ENCODE measurements around the gene GPS1. TPM values are rescaled to one million over a fixed set of nuclear protein-coding genes. Genes with fewer than 3 reads are reported as not detected.

GPS1 gene
- polyA plus RNA-seq, 1 of the 3 experiments (the other 2 are of a cell fraction) = 264 TPM

GRCh38 chr17:82028246-82028645, 23.5 kb upstream of the GPS1 start:
- ChIA-PET CTCF (interaction anchor here (1.3 to 35.7 kb wide), 8 partner anchors 8 to 127 kb away, joined by 3 to 1216 read pairs (median 16); partner anchors contain the start of genes CENPX, DCXR, FASN and LRRC45), POLR2A (interaction anchor here (1.4 kb wide), 1 partner anchor 9 kb away, joined by 3 read pairs; the partner anchor contains the start of gene DCXR)
- H3K27me3 ChIP-seq (ENCODE audit: insufficient read depth) = no peaks in the 10 kb centered on the region
- no peak overlapping the region for H3K4me2 ChIP-seq
- no peak overlapping the region for H3K9ac ChIP-seq
- TF ChIP-seq FOXM1 (IDR thresholded peaks at IDR 0.05; ENCODE audit: low read depth) (no peak), USF2 (IDR thresholded peaks at IDR 0.05; ENCODE audit: borderline replicate concordance, low read depth, low read length) (no peak), CHD2 (IDR thresholded peaks at IDR 0.05; ENCODE audit: low read length, partially characterized antibody) (no peak), NFIC (IDR thresholded peaks at IDR 0.05; ENCODE audit: borderline replicate concordance) (no peak), PBX3 (IDR thresholded peaks at IDR 0.05) (no peak), POLR2AphosphoS5 (IDR thresholded peaks at IDR 0.05; ENCODE audit: low read depth, low read length) (no peak), CTCF (IDR thresholded peaks at IDR 0.05) (no peak), RXRA (IDR thresholded peaks at IDR 0.05; ENCODE audit: borderline replicate concordance, low read depth) (no peak), SMC3 (IDR thresholded peaks at IDR 0.05; ENCODE audit: low read depth, low read length) (no peak), USF1 (IDR thresholded peaks at IDR 0.05; ENCODE audit: borderline replicate concordance, low read depth) (no peak), RAD21 (IDR thresholded peaks at IDR 0.05; ENCODE audit: low read length) (no peak), FOXJ3 (CRISPR knock-in tag; IDR thresholded peaks at IDR 0.05) (no peak)
- H3K27ac ChIP-seq (ENCODE audit: low read depth in 2 of 2, low read length in 1 of 2) = no peak overlapping the region
- H3K4me3 ChIP-seq (ENCODE audit: low read depth in 2 of 2, low read length in 1 of 2) = no peak overlapping the region
- peaks cover 20% of the 10 kb centered on the region for H3F3A ChIP-seq (replicated peaks; ENCODE audit: insufficient read depth)
- H3K4me1 ChIP-seq (ENCODE audit: control insufficient read depth in 1 of 2, insufficient read depth in 2 of 2, low read depth in 1 of 2, low read length in 1 of 2) = peaks cover 7 to 33% of the 10 kb centered on the region in 2 experiments; a peak in 2 of 4 replicates
- peaks cover 4% of the 10 kb centered on the region; the same call in 1 of the 2 replicates for H4K20me1 ChIP-seq (ENCODE audit: insufficient read depth)
- WGBS (ENCODE audit: low lambda C conversion rate) = 93% methylated on average over 12 of the region's 13 CpGs
- no peak overlapping the region for H2AFZ ChIP-seq (ENCODE audit: low read depth)
- H3K9me3 ChIP-seq = no peaks in the 10 kb centered on the region
- H3K9me2 ChIP-seq = no peaks in the 10 kb centered on the region
- H3K36me3 ChIP-seq (replicated peaks in 1 of 2; ENCODE audit: control insufficient read depth in 1 of 2, insufficient read depth in 2 of 2, low read length in 1 of 2) = peaks cover 5 to 9% of the 10 kb centered on the region in 2 experiments
- H3K79me2 ChIP-seq (ENCODE audit: insufficient read depth) = peaks cover 7% of the 10 kb centered on the region; the same call in 1 of the 2 replicates
- DNase-seq = no peak

Measured in SK-N-SH (cell line).